Gastrocnemius medialis (tissue), 4 donors: ENCODE measurements around the gene GAREM1. TPM values are rescaled to one million over a fixed set of nuclear protein-coding genes. Genes with fewer than 3 reads are reported as not detected.

Experiments
- ATAC-seq, 2 donors: fragments of 150-250 bp; one replicate each; pipeline ENCODE4 v1.9.1; 2016
- DNase-seq, 2 donors: peaks; one replicate each; pipeline ENCODE4 v3.0.0-alpha.2; 2019
- H3K27ac ChIP-seq, 4 donors: fragments of 200-600 bp; sonication (generic); 1 replicate in 1 of 4; 2 replicates in 3 of 4; pipeline ENCODE4 v1.5.1; 2016 to 2018; ENCODE audit warnings: mild to moderate bottlenecking in 2 of 4, moderate library complexity in 1 of 4
- H3K27me3 ChIP-seq, 3 donors: fragments of 200-600 bp; sonication (generic) in 2 of 3; 1 replicate in 1 of 3; 2 replicates in 2 of 3; pipeline versions ENCODE4 v1.5.1 to v1.6.0; 2016 to 2019; ENCODE audit warnings: mild to moderate bottlenecking in 1 of 3, moderate library complexity in 1 of 3
- H3K36me3 ChIP-seq, 2 donors: fragments of 200-600 bp; sonication (generic) in 1 of 2; one replicate each; pipeline ENCODE4 v1.5.1; 2017 to 2018
- H3K4me1 ChIP-seq, 2 donors: fragments of 200-600 bp; sonication (generic) in 1 of 2; one replicate each; pipeline ENCODE4 v1.5.1; 2016 to 2017; ENCODE audit warnings: mild to moderate bottlenecking in 2 of 2
- H3K4me3 ChIP-seq, 4 donors: fragments of 200-600 bp; sonication (generic) in 3 of 4; 1 replicate in 1 of 4; 2 replicates in 3 of 4; pipeline ENCODE4 v1.5.1; 2016 to 2019; ENCODE audit warnings: mild to moderate bottlenecking in 2 of 4
- H3K9me3 ChIP-seq, 3 donors: fragments of 200-600 bp; sonication (generic) in 2 of 3; 1 replicate in 1 of 3; 2 replicates in 2 of 3; pipeline ENCODE4 v1.5.1; 2016 to 2019
- CTCF ChIP-seq, 5 experiments: fragments of 450-650 bp in 3 of 5; fragments of 200-600 bp in 2 of 5; sonication (generic) in 2 of 5; IDR thresholded peaks in 4 of 5; conservative IDR thresholded peaks in 1 of 5; 1 replicate in 4 of 5; 2 replicates in 1 of 5; pipeline ENCODE4 v1.5.1; 2016 to 2019; ENCODE audit warnings: antibody characterized with exemption in 5 of 5, mild to moderate bottlenecking in 3 of 5, moderate library complexity in 3 of 5
- POLR2A ChIP-seq, 2 donors: fragments of 450-650 bp; IDR thresholded peaks; one replicate each; pipeline ENCODE4 v1.6.1; 2017; ENCODE audit warnings: antibody characterized with exemption in 2 of 2, mild to moderate bottlenecking in 2 of 2, moderate library complexity in 2 of 2
- in situ Hi-C, 4 donors: fragments of 200-750 bp; cut with MboI; loops; one replicate each; pipeline versions ENCODE4 v1.15.0 to v1.8.0; 2017; ENCODE audit warnings: low sequenced_read_pairs in 4 of 4
- intact Hi-C: fragments of 100-400 bp; cut with DNase I; formaldehyde crosslinking; loops from one replicate; pipeline ENCODE4 v1.15.1; 2023; ENCODE audit warnings: low total_unique reads
- total RNA-seq, 4 donors: library from RNA; depleted of rRNA; stranded (reverse); fragments of >200 nt; gene quantifications; one replicate each; pipeline versions ENCODE4 v1.1.0 to v1.2.3, GENCODE V29; 2016

GAREM1 gene
- total RNA-seq, 4 donors from 2014 or later, result 13.4 to 21.9 (median 16.4) TPM

GRCh38 chr18:32324181-32324580 is 146.5 kb downstream of the GAREM1 start:
- no peak for DNase-seq
- intact Hi-C loops, result no loop called here
- Histone ChIP-seq H3K4me1 (peaks cover 6 to 22% of the 10 kb centered on the region in 2 donors), H3K27me3 (no peaks in the 10 kb centered on the region), H3K4me3 (peak overlapping the region in 1 of 4 donors; percentile 3), H3K27ac (peak overlapping the region; percentile 26 to 37 (median 36)), H3K36me3 (no peaks in the 10 kb centered on the region), H3K9me3 (no peaks in the 10 kb centered on the region)
- in situ Hi-C loops, result no loop called here
- ATAC-seq, result peak; percentile 35 to 62
- TF ChIP-seq POLR2A (IDR thresholded peaks at IDR 0.05), result no peak
- TF ChIP-seq CTCF (IDR thresholded peaks at IDR 0.05 in 4 of 5, conservative IDR thresholded peaks at IDR 0.05 in 1 of 5), result no peak

DNA sequence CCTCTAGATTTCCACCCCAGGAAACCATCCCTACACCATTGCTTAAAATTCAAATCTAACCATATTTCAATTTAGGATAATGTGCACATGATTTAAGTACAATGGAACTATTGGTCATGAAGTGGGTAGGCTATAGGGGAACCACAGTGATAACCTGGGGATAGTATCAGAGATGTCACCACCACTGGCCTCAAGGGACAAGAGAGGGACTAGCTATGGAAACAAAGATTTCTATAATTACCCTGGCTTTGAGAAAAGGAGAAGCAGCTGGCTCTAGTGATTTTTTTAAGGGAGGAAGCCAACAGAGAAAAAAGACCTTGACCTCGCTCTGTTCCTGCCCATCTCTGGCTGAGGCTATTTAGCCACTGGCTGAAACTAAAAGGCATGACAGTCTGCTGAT is 148.9 kb downstream of the GAREM1 start:
- H3K27ac ChIP-seq, result no peak overlapping the region

DNA sequence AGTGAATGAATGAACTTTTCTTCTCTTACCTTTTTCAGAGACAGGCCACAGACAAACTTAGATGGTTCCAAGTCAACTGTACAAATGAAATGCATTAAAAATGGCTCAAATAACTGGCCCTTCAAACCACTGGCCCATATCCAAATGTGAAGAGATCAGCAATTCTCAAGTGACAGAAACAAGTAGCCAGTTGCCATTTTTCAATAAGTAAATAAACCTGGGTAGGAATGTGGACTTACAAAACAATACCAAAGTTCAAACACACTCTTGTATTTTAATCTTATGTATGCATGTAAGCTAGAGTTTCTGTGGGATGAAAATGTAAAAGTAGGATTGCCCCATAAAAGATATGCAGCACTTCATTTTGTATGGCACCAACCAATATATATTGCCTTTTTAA is 151.6 kb downstream of the GAREM1 start:
- in situ Hi-C loops, result no loop called here
- TF ChIP-seq POLR2A (IDR thresholded peaks at IDR 0.05) (no peak), CTCF (IDR thresholded peaks at IDR 0.05 in 4 of 5, conservative IDR thresholded peaks at IDR 0.05 in 1 of 5) (no peak)
- intact Hi-C loops, result no loop called here

More for the DNA sequence above, 148.9 kb downstream of the GAREM1 start:
- TF ChIP-seq CTCF (IDR thresholded peaks at IDR 0.05 in 4 of 5, conservative IDR thresholded peaks at IDR 0.05 in 1 of 5) (no peak), POLR2A (IDR thresholded peaks at IDR 0.05) (no peak)
- intact Hi-C loops, result no loop called here
- H3K27me3 ChIP-seq, result no peaks in the 10 kb centered on the region
- no peaks in the 10 kb centered on the region for H3K9me3 ChIP-seq
- H3K4me1 ChIP-seq, result peaks cover 6 to 32% of the 10 kb centered on the region in 2 donors
- in situ Hi-C loops, result no loop called here
- H3K36me3 ChIP-seq, result no peaks in the 10 kb centered on the region
- DNase-seq, result no peak
- no peak for ATAC-seq
- no peak overlapping the region for H3K4me3 ChIP-seq

DNA sequence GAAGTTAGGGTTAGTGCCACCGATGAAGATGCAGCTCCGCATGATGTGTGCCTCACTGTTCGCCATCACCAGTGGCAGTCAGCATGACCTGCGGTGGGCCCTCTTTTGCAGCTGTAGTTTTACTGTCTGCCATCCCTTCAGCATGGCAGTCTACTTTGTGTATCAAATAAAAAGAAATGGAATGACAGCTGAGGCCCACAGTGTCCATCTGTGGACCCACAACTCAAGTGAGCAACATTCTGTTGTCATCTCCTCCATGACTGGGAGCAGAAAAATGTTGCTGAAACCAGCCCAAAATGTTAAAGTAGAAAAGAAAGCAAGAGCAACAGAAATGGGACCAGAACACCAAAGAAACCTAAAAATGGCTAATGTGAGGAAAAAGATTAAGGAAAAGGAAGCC is 152.1 kb downstream of the GAREM1 start:
- Histone ChIP-seq H3K9me3 (no peaks in the 10 kb centered on the region), H3K27me3 (no peaks in the 10 kb centered on the region), H3K4me3 (no peak overlapping the region), H3K4me1 (peaks cover 6 to 22% of the 10 kb centered on the region in 2 donors), H3K27ac (peak overlapping the region in 1 of 4 donors; percentile 65), H3K36me3 (no peaks in the 10 kb centered on the region)
- intact Hi-C loops, result no loop called here
- ATAC-seq (no peak), DNase-seq (no peak)
- in situ Hi-C loops, result no loop called here
- no peak for TF ChIP-seq POLR2A (IDR thresholded peaks at IDR 0.05)
- TF ChIP-seq CTCF (IDR thresholded peaks at IDR 0.05 in 4 of 5, conservative IDR thresholded peaks at IDR 0.05 in 1 of 5), result no peak

More for the DNA sequence above, 151.6 kb downstream of the GAREM1 start:
- H3K36me3 ChIP-seq, result no peaks in the 10 kb centered on the region
- H3K27ac ChIP-seq, result no peak overlapping the region
- DNase-seq (no peak), ATAC-seq (no peak)
- H3K9me3 ChIP-seq, result no peaks in the 10 kb centered on the region
- peaks cover 6 to 22% of the 10 kb centered on the region in 2 donors for H3K4me1 ChIP-seq
- no peaks in the 10 kb centered on the region for H3K27me3 ChIP-seq
- H3K4me3 ChIP-seq, result no peak overlapping the region

DNA sequence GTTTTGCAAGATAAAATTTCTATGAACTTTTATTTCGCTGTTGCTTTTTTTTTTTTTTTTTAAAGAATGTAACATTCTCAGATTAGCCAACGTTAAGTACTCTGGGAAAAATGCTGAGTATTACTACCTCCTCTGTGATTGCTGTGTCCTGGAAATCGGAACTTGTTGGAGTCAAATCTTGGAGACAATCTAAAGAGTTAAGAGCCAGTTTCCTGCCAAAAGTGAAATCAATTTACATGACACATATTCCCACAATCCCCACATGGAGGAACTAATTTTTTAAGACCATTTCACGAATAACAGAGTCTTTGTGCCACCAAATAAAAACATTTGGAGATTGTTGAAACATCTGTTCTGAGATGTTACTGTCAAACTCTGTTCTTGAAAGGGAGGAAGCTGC is 153.0 kb downstream of the GAREM1 start:
- Histone ChIP-seq H3K4me3 (peak overlapping the region in 1 of 4 donors; percentile 1), H3K4me1 (peaks cover 6 to 22% of the 10 kb centered on the region in 2 donors), H3K36me3 (no peaks in the 10 kb centered on the region), H3K27ac (peak overlapping the region in 3 of 4 donors; percentile 32 to 65 (median 37)), H3K27me3 (no peaks in the 10 kb centered on the region), H3K9me3 (no peaks in the 10 kb centered on the region)
- intact Hi-C loops (no loop called here), in situ Hi-C loops (no loop called here)
- TF ChIP-seq CTCF (IDR thresholded peaks at IDR 0.05 in 4 of 5, conservative IDR thresholded peaks at IDR 0.05 in 1 of 5) (no peak), POLR2A (IDR thresholded peaks at IDR 0.05) (no peak)
- no peak for DNase-seq
- ATAC-seq, result peak in 1 of 2 donors; percentile 44
